ENCODE data around the gene PSG4.
"Not testable (repeated sequence)": the region's sequence is repeated elsewhere in the genome, so short reads cannot be mapped to it uniquely, and the experiment has no call there.

PSG4 gene

GRCh38 chr19:43197666-43198397, 7.6 kb downstream of the PSG4 start:
- not testable (repeated sequence) for DNase-seq

DNA sequence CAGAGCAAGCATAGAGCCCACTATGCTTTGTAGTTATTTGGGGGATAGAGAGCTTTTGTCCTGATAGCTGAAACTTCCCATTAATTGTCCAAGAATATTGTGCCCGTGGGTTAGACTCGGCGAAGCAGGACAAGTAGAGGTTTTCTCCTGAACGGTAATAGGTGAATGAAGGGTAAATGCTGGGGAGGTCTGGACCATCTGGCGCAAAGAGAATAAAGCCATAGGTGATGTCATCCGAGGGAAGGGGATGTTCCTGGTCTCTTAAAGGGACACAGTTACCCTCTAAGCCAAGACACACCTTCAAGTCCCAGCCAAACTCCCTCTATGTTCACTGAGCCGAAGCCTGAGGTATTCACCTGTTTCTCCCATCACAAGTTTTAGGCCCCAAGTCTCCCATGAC, 11.0 kb downstream of the PSG4 start:
- not testable (repeated sequence) for DNase-seq

GRCh38 chr19:43192381-43193155, 12.9 kb downstream of the PSG4 start:
- not testable (repeated sequence) for DNase-seq

DNA sequence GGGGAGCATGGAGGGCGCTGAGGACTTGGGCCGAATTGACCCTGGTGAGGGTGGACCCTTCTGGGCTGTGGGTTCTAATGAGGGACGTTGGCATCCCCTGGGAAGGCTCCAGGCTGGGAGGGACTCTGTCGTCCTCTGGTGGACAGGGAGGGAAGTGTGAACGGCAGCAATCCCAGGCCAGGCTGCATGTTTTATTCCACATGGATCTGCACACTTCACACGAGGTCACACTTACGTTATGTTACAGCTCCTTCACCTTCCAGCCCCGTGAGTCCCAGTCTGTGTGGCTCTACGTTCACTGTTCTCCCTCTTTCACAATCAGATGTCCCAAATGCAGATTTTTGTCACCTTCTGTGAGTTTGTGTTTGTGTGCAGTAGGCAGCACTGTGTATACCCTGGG, 17.3 kb downstream of the PSG4 start:
- DNase-seq: not testable (repeated sequence)

- DNase-seq: not testable (repeated sequence)
Measured at GRCh38 chr19:43186311-43186935, 19.0 kb downstream of the PSG4 start, which contains the start of gene PSG5. PSG5 (minus strand) TSS chr19:43186536; CDS start chr19:43186405, 131 bp downstream.

GRCh38 chr19:43181869-43182771, 23.3 kb downstream of the PSG4 start:
- DNase-seq: not testable (repeated sequence)

GRCh38 chr19:43179569-43180147, 25.8 kb downstream of the PSG4 start:
- DNase-seq: not testable (repeated sequence)

DNA sequence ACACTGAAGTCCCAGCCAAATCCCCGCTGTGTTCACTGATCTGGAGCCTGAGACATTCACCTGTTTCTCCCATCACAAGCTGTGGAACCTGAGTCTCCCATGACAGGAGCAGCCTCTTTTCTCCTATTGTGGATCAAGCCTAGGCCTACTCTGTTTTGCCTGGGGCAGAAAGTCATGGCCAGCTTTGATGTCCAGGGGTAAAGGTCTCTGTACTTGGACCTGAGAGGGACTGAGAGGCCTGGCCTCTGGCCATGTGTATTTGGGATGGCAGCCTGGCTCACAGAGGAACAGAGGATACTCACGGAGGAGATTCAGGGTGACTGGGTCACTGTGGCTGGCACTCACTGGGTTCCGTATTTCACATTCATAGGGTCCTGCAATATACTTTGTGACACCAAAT, 26.9 kb downstream of the PSG4 start:
- DNase-seq: not testable (repeated sequence)

GRCh38 chr19:43165906-43166305, 39.5 kb downstream of the PSG4 start:
- DNase-seq: not testable (repeated sequence)

DNA sequence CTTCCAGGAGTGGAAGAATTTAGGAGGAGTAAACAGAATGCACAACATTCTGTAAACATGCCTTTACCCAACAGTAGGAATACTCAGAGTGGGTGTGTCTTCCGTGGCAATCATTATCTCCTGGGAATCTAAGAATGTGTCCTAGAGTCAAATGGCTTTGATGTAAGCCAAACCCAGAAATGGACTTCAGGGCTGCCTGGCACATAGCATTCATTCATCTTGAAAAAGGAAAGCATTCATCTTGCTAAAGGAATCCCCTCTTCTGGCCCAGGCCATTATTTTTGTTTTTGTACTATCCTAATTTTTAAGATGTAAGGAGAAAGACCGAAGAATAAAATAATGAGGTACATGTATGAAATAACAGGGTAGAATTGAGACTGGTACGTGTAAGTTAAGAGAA, 42.3 kb downstream of the PSG4 start:
- not testable (repeated sequence) for DNase-seq

- DNase-seq: not testable (repeated sequence)
Measured at GRCh38 chr19:43162261-43162660, 43.2 kb downstream of the PSG4 start.

DNA sequence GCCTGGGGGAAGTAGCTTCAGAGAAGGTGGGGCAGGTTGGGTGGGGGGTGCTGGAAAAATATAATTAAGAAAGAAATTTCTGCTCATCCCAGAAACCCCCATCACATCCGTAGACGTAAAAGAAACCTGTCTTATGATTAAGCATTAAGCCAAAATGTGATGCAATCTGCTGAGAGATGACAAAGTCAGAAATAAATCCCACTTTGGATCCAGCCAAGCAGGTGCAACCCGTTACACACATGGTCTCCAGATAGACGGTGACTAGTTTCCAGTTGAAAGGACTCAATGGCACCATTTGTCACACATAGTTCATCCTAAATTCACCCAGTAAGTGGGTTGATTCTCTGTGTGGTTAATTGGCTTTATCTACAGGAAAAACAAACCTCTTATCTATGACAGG, 53.2 kb downstream of the PSG4 start:
- DNase-seq: no peak

- not testable (repeated sequence) for DNase-seq
Measured at GRCh38 chr19:43149788-43150187, 55.6 kb downstream of the PSG4 start.

GRCh38 chr19:43148233-43148632, 57.2 kb downstream of the PSG4 start:
- no peak for DNase-seq

All from activated CD4-positive, alpha-beta T cell treated with anti-CD3 and anti-CD28 coated beads for 1 hour (primary cell).